ENCODE measurements around the gene SLC6A8. TPM values are rescaled to one million over a fixed set of nuclear protein-coding genes. Genes with fewer than 3 reads are reported as not detected.
"Not testable (repeated sequence)": the region's sequence is repeated elsewhere in the genome, so short reads cannot be mapped to it uniquely, and the experiment has no call there.

SLC6A8 gene
- total and polyA plus RNA-seq, 2 of the 4 experiments (the other 2 are of a cell fraction): 7.2 to 25.5 TPM

DNA sequence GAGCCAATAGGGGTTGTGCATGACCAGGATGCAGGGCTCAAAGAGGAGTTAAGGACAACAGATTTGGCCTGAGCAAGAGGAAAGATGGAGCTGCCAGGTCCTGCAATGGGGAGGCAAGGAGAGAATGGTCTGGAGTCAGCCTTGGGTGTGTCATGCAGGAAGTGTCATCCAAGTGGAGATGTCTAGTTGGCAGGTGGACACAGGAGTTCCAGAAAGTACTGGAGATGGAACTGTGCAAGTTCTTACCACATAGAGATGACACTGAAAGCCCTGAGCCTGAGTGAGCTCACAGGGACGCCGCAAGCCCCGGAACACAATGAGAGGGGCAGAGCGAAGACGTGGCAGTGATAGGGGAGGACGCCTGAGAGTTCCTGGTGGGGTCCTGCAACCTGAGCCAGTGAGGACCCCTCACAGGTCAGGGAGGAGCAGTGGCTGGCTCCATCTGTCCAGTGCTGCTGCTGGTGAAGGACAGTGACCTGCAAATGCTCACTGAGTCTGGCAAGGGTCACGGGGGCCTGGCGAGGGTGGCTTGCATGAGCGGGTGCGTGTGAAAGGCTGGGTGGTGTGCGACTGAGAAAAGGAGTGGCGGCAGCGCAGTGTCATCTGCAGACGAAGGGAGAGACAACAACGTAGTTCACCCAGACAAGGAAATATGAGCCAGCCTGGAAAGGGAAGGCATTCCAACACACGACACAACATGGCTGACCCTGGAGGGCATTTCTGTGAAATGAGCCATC, 9.4 kb downstream of the SLC6A8 start:
- H3K9me1 ChIP-seq (ENCODE audit: insufficient read depth, low read length); POLR2A ChIA-PET (ENCODE audit: unreplicated experiment); H4K20me1 ChIP-seq (ENCODE audit: insufficient read depth, low read length); ATAC-seq (ENCODE audit: low read depth); H3K4me2 ChIP-seq (ENCODE audit: low read depth, low read length); H3K36me3 ChIP-seq (ENCODE audit: control insufficient read depth, insufficient read depth, low read length); H3K4me3 ChIP-seq (ENCODE audit: insufficient read depth, low read depth, low read length); H4K5ac ChIP-seq (ENCODE audit: low read depth, low read length); intact Hi-C loops (cut with micrococcal nuclease); H2AK5ac ChIP-seq (ENCODE audit: low read depth, low read length); H3K23ac ChIP-seq (ENCODE audit: low read depth, low read length); H3K27me3 ChIP-seq (ENCODE audit: control insufficient read depth, insufficient read depth, low read length); H3K27ac ChIP-seq (ENCODE audit: insufficient read depth, low read length); H2BK120ac ChIP-seq (ENCODE audit: low read depth, low read length); H3K18ac ChIP-seq (ENCODE audit: low read depth, low read length); BruUV-seq (replicated peaks); H3K14ac ChIP-seq (replicated peaks; ENCODE audit: low read depth, low read length); H4K8ac ChIP-seq (ENCODE audit: low read depth in 2 of 2, low read length in 2 of 2); H3K56ac ChIP-seq (ENCODE audit: extremely low read depth, insufficient read depth, low read length); H2BK20ac ChIP-seq (ENCODE audit: low read depth, low read length); dilution Hi-C loops (cut with HindIII; ENCODE audit: low sequenced_read_pairs, unreplicated experiment); H3K79me1 ChIP-seq (ENCODE audit: low read depth in 1 of 2, low read length in 2 of 2); CTCF ChIA-PET; H3K4ac ChIP-seq (ENCODE audit: low read depth, low read length); H3K9me3 ChIP-seq (ENCODE audit: control insufficient read depth, insufficient read depth, low read length); in situ Hi-C loops (cut with MboI; ENCODE audit: low sequenced_read_pairs); H2BK5ac ChIP-seq (ENCODE audit: low read depth, low read length, poor library complexity, severe bottlenecking); H2AK9ac ChIP-seq (replicated peaks; ENCODE audit: low read depth, low read length, poor library complexity); H4K91ac ChIP-seq (ENCODE audit: insufficient read depth, low read depth, low read length); H3K4me1 ChIP-seq (ENCODE audit: control insufficient read depth, insufficient read depth, low read length); H2BK15ac ChIP-seq (ENCODE audit: low read depth, low read length); H3K9ac ChIP-seq (ENCODE audit: low read depth, low read length); H2AFZ ChIP-seq (replicated peaks; ENCODE audit: low read length, poor library complexity): not testable (repeated sequence)
- WGBS, 2 experiments (ENCODE audit: extremely low coverage in 2 of 2, insufficient read length in 1 of 2): 89% methylated on average over 14 of the region's 16 CpGs; no CpG with 5 or more reads in 1 of the 2 experiments
- peak; percentile 13 for DNase-seq
